IPS-NIHi7 (cell line): ENCODE measurements around the gene TOB2.

ENCODE experiments used
- DNase-seq: peaks from one replicate; pipeline ENCODE4 v3.0.0; 2012; ENCODE audit warnings: mixed read lengths; ENCODE audit errors: extremely low spot score

The TOB2 gene

DNA sequence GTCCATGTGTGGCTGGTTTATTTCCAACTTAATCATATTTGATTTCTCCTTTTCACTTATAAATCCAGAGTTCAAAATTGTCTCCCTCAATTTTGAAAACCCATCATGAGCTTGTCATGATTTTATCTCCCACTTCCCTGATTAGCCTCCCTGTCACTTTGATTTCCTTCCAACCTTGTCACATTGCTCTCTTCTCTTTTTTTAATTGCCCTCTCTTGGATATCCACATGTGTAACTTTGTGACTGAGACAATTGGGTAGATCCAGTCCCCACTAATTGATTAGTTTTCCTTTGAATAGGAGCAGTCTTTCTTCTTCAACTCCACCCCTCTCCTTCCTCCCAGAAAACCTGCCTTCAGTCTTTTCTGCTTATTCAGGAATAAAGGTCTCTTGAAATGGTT is 62.5 kb downstream of the TOB2 start:
- no peak for DNase-seq
